GM12875 (cell line): Measurements from ENCODE around the gene TMEM107.
A peak's percentile ranks its signal among the peaks of the same experiment; 100 is the strongest.

Source experiments
- H3K4me3 ChIP-seq: one replicate; pipeline ENCODE4 v1.5.1; 2011; ENCODE audit warnings: low read depth, low read length, control low read depth
- CTCF ChIP-seq: IDR thresholded peaks from 2 replicates; pipeline ENCODE4 v1.5.1; 2011; ENCODE audit warnings: low read depth, mild to moderate bottlenecking, control low read depth, inconsistent platforms, low read length, moderate library complexity, borderline replicate concordance; ENCODE audit not compliant: insufficient read depth

Gene TMEM107

GRCh38 chr17:8151641-8152111 is 24.5 kb downstream of the TMEM107 start:
- H3K4me3 ChIP-seq, result peak overlapping the region; percentile 94
- TF ChIP-seq CTCF, result no peak

- peak overlapping the region; percentile 94 for H3K4me3 ChIP-seq
- no peak for TF ChIP-seq CTCF
Measured at GRCh38 chr17:8151120-8151640, 25.0 kb downstream of the TMEM107 start.

DNA sequence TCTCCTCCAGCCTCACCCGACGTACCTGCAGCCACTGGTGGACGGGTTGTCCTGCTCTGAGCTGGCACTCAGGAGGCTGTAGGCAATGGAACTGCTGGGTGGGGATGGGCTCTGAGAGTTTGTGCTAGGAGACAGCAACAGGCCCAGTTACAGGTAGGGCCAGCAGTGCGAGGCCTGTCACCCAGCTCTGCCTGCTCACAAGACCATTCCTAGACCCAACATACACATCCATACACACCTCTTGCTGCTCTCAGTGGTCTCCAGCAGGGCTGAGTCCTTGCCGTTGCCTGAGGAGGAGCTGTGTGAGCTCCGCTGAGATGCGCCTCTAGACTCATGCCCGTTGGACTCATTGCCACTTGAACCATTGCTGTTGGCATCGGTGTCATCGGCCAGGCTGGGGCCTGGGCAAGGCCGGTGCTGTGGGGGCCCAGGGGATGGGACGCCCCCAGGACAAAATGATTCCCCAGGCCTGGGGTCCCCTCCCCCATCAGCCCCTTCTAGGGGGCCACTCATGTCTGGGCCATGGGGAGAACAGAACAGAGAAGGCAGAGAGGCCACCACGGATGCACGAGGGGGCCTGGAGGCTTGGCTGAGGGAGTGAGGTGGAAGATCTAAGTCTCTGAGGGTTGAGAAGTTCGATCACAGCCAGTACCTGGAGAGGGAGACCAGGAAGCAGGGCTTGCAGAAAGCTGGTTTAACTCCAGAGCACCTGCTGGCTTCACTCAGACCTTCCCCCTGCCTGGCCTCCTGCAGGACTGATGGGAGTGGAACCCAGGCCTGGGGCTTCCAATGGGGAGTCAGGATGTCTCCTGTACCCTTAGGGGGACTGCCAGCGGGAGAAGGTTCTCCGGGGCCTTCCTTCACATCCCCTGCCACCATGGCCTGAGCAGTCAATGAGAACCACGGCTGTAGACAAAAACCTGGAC is 25.7 kb downstream of the TMEM107 start:
- H3K4me3 ChIP-seq, result peak overlapping the region; percentile 94
- no peak for TF ChIP-seq CTCF

DNA sequence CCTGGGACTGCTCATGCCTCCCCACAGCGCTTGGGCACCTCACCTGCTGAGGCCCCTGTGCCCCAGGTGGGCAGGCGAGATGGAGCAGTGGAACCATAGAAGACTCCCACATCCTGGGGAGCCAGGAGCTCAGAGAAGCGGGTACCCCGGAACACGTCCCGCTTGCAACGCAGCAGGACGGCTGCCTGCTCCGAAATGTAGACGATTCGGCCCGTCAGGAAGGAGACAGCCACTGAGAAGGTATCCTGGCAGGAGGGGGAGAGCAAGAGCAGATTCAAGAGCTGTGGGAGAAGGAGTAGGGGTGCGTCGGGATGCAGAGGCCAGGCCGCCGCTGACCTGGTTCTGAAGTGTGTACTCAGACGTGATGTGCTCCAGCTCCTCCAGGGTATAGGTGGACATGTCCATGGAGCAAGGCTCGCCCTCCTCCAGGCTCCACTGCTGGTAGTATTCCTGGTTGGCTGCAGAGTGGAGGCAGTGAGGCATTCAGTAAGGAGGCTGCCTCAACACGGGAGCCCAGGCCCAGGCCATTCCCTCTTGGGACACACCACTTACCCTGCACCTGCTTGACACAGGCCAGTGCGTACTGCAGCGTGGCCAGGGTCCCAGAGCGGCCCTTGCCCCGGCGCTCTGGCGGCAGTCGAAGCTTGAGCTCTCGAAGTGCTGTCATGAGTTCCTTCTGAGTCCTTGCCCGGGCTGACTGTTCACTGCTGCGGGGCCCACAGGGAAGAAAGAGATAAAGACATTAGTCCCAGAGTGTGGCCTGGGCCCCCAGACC is 26.6 kb downstream of the TMEM107 start:
- no peak for TF ChIP-seq CTCF

GRCh38 chr17:8148560-8148959 is 27.6 kb downstream of the TMEM107 start:
- no peak overlapping the region for H3K4me3 ChIP-seq
- no peak for TF ChIP-seq CTCF

More for the DNA sequence above, 26.6 kb downstream of the TMEM107 start:
- no peak overlapping the region for H3K4me3 ChIP-seq

DNA sequence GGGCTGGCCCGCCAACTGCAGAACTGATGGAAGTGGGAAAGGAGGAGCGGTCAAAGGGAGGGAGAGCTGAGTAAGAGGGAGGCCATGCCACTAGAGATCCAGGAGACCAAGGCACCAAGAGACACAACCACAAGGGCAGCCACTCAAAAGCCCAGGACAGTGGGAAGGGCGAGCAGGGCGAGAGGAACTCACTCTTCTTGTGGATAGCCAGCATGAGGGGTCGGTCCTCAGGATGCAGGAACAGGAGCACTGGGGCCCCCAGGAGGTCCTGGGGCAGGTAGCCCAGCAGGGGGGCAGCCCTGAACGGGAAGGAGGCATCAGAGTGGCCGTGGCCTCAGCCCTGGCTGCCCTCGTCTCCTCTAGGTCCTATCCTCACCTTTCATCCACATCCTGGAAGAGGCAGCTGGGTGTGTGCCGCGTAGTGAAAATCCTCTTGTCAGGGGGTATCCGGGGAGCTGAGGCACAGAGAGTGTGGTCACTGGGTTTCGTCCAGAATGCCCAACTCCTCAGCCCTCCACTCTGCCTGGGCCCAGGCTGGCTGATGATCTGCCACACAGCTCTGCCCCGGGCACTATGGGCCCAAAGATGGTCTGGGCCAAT is 28.3 kb downstream of the TMEM107 start:
- no peak overlapping the region for H3K4me3 ChIP-seq
- TF ChIP-seq CTCF, result no peak
